OCI-LY1 (cell line): ENCODE measurements around the gene MAP2K6.

ENCODE experiments used
- H2AFZ ChIP-seq: fragments of 200-600 bp; sonication (generic), shearing (Covaris generic); 2 replicates; pipeline ENCODE4 v1.6.0; 2014; ENCODE audit warnings: antibody characterized with exemption, mild to moderate bottlenecking, low read length
- H3F3A ChIP-seq: fragments of 200-600 bp; sonication (generic), shearing (Covaris generic); 2 replicates; pipeline ENCODE4 v1.6.0; 2014; ENCODE audit warnings: mild to moderate bottlenecking, antibody characterized with exemption, low read length, moderate library complexity; ENCODE audit not compliant: insufficient read depth
- H3K27ac ChIP-seq: fragments of 200-600 bp; sonication (generic); 2 replicates; pipeline ENCODE4 v1.5.1; 2014; ENCODE audit warnings: low read length, mixed run types, mild to moderate bottlenecking, low read depth; ENCODE audit not compliant: poor library complexity, severe bottlenecking
- H3K27me3 ChIP-seq: fragments of 200-600 bp; sonication (generic); 2 replicates; pipeline ENCODE4 v1.6.0; 2014; ENCODE audit warnings: antibody characterized with exemption, mild to moderate bottlenecking, low read length, moderate library complexity; ENCODE audit not compliant: insufficient read depth
- H3K36me3 ChIP-seq: fragments of 200-600 bp; sonication (generic); 2 replicates; pipeline ENCODE4 v1.6.1; 2014; ENCODE audit warnings: mild to moderate bottlenecking, antibody characterized with exemption, low read length, moderate library complexity, mixed read lengths; ENCODE audit not compliant: insufficient read depth
- H3K4me1 ChIP-seq: fragments of 200-600 bp; sonication (generic); 2 replicates; pipeline ENCODE4 v1.5.1; 2014; ENCODE audit warnings: mild to moderate bottlenecking, low read length, moderate library complexity; ENCODE audit not compliant: insufficient read depth, severe bottlenecking
- H3K4me2 ChIP-seq: fragments of 200-600 bp; sonication (generic), shearing (Covaris generic); 2 replicates; pipeline ENCODE4 v1.6.1; 2014; ENCODE audit warnings: low read length
- H3K4me3 ChIP-seq: fragments of 200-600 bp; sonication (generic); 2 replicates; pipeline ENCODE4 v1.5.1; 2014; ENCODE audit warnings: low read length, low read depth, mild to moderate bottlenecking, mixed read lengths; ENCODE audit not compliant: poor library complexity, severe bottlenecking
- H3K79me2 ChIP-seq: fragments of 200-600 bp; shearing (Covaris generic); 2 replicates; pipeline ENCODE4 v1.6.1; 2016; ENCODE audit warnings: mixed run types, low read length, mixed read lengths; ENCODE audit not compliant: insufficient read depth
- H3K9ac ChIP-seq: fragments of 200-600 bp; sonication (generic), shearing (Covaris generic); 2 replicates; pipeline ENCODE4 v1.6.1; 2014; ENCODE audit warnings: mild to moderate bottlenecking, low read length, mixed read lengths
- H3K9me2 ChIP-seq: fragments of 200-600 bp; sonication (generic), shearing (Covaris generic); 2 replicates; pipeline ENCODE4 v1.6.1; 2014; ENCODE audit warnings: low read depth, mild to moderate bottlenecking, low read length, mixed read lengths
- H3K9me3 ChIP-seq: fragments of 200-600 bp; shearing (Covaris generic); 2 replicates; pipeline ENCODE4 v1.6.1; 2014; ENCODE audit warnings: low read length, mixed read lengths
- H4K20me1 ChIP-seq: fragments of 200-600 bp; sonication (generic), shearing (Covaris generic); 2 replicates; pipeline ENCODE4 v1.6.0; 2016; ENCODE audit warnings: mild to moderate bottlenecking, low read length; ENCODE audit not compliant: insufficient read depth
- EZH2 ChIP-seq: fragments of 200-600 bp; sonication (generic), shearing (Covaris generic); IDR thresholded peaks from 2 replicates; pipeline ENCODE4 v1.8.0; 2017; ENCODE audit warnings: borderline replicate concordance, mixed run types, mild to moderate bottlenecking, antibody characterized with exemption, low read length, moderate library complexity, mixed read lengths
- TF ChIP-seq, protein P1 (sequence below): fragments of 200-600 bp; sonication (generic), shearing (Covaris generic); IDR thresholded peaks from 2 replicates; pipeline ENCODE4 v1.5.1; 2017; ENCODE audit warnings: mild to moderate bottlenecking, antibody characterized with exemption, low read length, moderate library complexity, mixed read lengths

Gene MAP2K6

DNA sequence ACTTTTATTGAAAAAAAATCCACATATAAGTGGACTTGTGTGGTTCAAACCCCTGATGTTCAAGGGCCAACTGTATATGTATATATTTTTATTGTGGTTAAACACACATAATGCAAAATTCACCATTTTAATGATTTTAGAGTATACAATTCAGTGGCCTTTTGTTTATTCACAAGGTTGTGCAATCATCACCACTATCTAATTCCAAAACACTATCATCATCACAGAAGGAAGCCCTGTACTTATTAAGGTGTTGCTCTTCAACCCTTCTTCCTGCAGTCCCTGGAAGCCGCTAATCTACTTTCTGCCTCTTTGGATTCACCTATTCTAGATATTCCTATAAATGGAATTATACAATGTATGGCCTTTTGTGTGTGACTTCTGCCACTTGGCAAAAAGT is 23.0 kb downstream of the MAP2K6 start:
- Histone ChIP-seq H3K27ac (no peak overlapping the region), H3K79me2 (no peaks in the 10 kb centered on the region), H4K20me1 (no peaks in the 10 kb centered on the region), H3K9me3 (no peaks in the 10 kb centered on the region), H3K4me3 (no peak overlapping the region), H3K9ac (no peak overlapping the region), H3K36me3 (no peaks in the 10 kb centered on the region), H3F3A (no peaks in the 10 kb centered on the region), H2AFZ (no peak overlapping the region), H3K4me2 (no peak overlapping the region), H3K9me2 (no peaks in the 10 kb centered on the region), H3K4me1 (peaks cover 8% of the 10 kb centered on the region), H3K27me3 (no peaks in the 10 kb centered on the region)
- no peak for TF ChIP-seq EZH2
- TF ChIP-seq, protein P1, sequence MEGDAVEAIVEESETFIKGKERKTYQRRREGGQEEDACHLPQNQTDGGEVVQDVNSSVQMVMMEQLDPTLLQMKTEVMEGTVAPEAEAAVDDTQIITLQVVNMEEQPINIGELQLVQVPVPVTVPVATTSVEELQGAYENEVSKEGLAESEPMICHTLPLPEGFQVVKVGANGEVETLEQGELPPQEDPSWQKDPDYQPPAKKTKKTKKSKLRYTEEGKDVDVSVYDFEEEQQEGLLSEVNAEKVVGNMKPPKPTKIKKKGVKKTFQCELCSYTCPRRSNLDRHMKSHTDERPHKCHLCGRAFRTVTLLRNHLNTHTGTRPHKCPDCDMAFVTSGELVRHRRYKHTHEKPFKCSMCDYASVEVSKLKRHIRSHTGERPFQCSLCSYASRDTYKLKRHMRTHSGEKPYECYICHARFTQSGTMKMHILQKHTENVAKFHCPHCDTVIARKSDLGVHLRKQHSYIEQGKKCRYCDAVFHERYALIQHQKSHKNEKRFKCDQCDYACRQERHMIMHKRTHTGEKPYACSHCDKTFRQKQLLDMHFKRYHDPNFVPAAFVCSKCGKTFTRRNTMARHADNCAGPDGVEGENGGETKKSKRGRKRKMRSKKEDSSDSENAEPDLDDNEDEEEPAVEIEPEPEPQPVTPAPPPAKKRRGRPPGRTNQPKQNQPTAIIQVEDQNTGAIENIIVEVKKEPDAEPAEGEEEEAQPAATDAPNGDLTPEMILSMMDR: no peak

- TF ChIP-seq, protein P1: no peak
- no peak for TF ChIP-seq EZH2
- Histone ChIP-seq H3K27me3 (no peaks in the 10 kb centered on the region), H2AFZ (no peak overlapping the region), H3K27ac (no peak overlapping the region), H3K4me1 (peaks cover 8% of the 10 kb centered on the region), H4K20me1 (no peaks in the 10 kb centered on the region), H3K9ac (no peak overlapping the region), H3K4me2 (no peak overlapping the region), H3K9me3 (no peaks in the 10 kb centered on the region), H3K36me3 (no peaks in the 10 kb centered on the region), H3K4me3 (no peak overlapping the region), H3K9me2 (no peaks in the 10 kb centered on the region), H3K79me2 (no peaks in the 10 kb centered on the region), H3F3A (no peaks in the 10 kb centered on the region)
Observed at GRCh38 chr17:69438776-69439175, 24.3 kb downstream of the MAP2K6 start.

DNA sequence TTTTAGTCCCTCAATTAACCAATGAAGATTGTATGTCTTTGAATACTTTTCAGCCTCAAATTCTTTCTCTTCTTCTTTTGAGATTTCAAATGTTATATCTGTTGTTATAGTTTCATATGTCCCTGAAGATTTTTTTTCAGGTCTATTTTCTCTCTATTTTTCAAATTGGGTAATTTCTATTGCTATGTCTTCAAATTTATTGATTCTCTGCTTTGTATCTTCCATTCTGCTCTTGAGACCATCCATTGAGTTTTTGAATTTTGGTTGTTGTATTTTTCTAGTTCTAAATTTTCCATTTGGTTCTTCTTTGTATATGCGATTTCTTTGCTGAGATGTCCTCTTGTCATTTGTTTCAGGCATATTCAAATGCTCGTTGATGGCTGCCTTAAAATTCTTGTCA is 26.7 kb downstream of the MAP2K6 start:
- Histone ChIP-seq H3F3A (no peaks in the 10 kb centered on the region), H3K36me3 (no peaks in the 10 kb centered on the region), H3K9me2 (no peaks in the 10 kb centered on the region), H3K79me2 (no peaks in the 10 kb centered on the region), H3K4me1 (no peaks in the 10 kb centered on the region), H4K20me1 (no peaks in the 10 kb centered on the region), H3K9ac (no peak overlapping the region), H2AFZ (no peak overlapping the region), H3K9me3 (no peaks in the 10 kb centered on the region), H3K27me3 (no peaks in the 10 kb centered on the region), H3K27ac (no peak overlapping the region), H3K4me2 (no peak overlapping the region), H3K4me3 (no peak overlapping the region)
- TF ChIP-seq, protein P1: no peak
- no peak for TF ChIP-seq EZH2
